Measurements from ENCODE around the gene RCOR1. TPM values are rescaled to one million over a fixed set of nuclear protein-coding genes. Genes with fewer than 3 reads are reported as not detected.

RCOR1 gene
- polyA plus RNA-seq, 1 donor = 24.2 TPM

DNA sequence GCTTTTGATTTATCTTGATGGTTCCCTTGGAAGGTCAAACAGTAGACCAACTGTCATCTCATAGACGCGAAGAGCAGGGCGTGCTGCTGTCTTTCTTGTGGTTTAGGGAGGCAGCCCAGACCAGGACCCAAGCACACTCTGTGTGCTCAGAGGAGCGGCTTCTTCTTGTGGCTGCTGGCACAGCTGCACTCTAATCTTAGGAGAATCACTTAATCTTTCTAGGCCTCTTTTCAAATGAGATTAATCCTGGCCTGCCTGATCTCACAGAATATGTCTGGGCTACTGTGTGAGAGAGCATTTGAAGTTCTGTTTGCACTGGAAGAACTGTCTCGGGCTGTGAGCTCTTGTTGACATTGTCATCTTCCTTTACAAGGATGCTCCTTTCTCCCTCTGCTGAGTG, 124.8 kb downstream of the RCOR1 start:
- WGBS (ENCODE audit: insufficient coverage, low lambda C conversion rate) = no CpG with 5 or more reads among the region's 5 CpGs
- Histone ChIP-seq H3K27me3 (ENCODE audit: control insufficient read depth, insufficient read depth, low read length) (no peaks in the 10 kb centered on the region), H3K4me1 (ENCODE audit: control insufficient read depth, insufficient read depth, low read length) (no peaks in the 10 kb centered on the region), H3K36me3 (ENCODE audit: control insufficient read depth, insufficient read depth, low read length) (peaks cover 29% of the 10 kb centered on the region), H3K4me3 (ENCODE audit: low read length) (no peak overlapping the region), H3K9me3 (ENCODE audit: control insufficient read depth, low read depth, low read length) (no peaks in the 10 kb centered on the region), H3K27ac (ENCODE audit: low read length) (no peak overlapping the region)
- DNase-seq = no peak

DNA sequence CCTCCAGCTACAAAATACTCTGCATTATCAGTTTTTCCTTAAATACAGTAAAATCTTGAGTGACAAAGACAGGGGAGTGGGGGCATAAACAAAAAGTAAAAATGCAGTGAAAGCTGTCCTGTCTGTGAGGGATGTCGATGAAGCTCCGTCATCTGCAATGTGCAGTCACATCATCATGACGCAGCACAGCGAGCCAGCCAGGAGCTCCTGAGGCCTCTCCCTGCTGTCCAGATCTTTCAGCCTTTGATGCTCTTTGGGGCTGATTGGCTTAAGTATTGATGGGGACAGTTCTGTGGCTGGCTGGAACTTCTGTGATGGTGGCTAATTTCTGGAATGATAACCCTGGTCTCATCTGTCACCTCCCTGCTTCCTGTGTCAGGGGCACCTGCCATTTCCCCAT, 130.2 kb downstream of the RCOR1 start:
- no peaks in the 10 kb centered on the region for H3K27me3 ChIP-seq (ENCODE audit: control insufficient read depth, insufficient read depth, low read length)
- no CpG with 5 or more reads among the region's 4 CpGs for WGBS (ENCODE audit: insufficient coverage, low lambda C conversion rate)
- H3K27ac ChIP-seq (ENCODE audit: low read length) = no peak overlapping the region
- H3K9me3 ChIP-seq (ENCODE audit: control insufficient read depth, low read depth, low read length) = no peaks in the 10 kb centered on the region
- peaks cover 65% of the 10 kb centered on the region for H3K36me3 ChIP-seq (ENCODE audit: control insufficient read depth, insufficient read depth, low read length)
- no peak for DNase-seq
- no peaks in the 10 kb centered on the region for H3K4me1 ChIP-seq (ENCODE audit: control insufficient read depth, insufficient read depth, low read length)
- H3K4me3 ChIP-seq (ENCODE audit: low read length) = no peak overlapping the region

DNA sequence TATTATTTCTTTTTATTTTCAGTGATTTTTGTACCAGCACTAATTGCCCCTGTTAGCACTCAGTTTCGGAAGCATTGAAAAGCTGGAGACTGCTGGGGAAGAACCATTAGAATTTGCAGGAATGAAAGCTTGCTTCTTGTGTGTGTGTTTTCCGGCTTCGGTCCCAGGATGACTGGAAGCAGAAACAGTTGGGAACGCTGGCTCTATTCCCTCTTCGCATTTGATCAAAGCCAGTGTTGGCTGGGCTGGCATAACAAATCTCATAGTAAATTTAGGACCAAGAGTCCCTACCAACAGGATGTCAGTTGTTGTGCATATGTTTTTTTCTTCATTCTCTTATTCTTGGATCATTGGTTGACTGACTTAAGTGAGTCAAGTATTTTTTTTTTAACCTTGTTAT, 131.2 kb downstream of the RCOR1 start:
- no peak for DNase-seq
- Histone ChIP-seq H3K27ac (ENCODE audit: low read length) (no peak overlapping the region), H3K4me3 (ENCODE audit: low read length) (no peak overlapping the region), H3K4me1 (ENCODE audit: control insufficient read depth, insufficient read depth, low read length) (no peaks in the 10 kb centered on the region), H3K36me3 (ENCODE audit: control insufficient read depth, insufficient read depth, low read length) (peaks cover 68% of the 10 kb centered on the region), H3K27me3 (ENCODE audit: control insufficient read depth, insufficient read depth, low read length) (no peaks in the 10 kb centered on the region), H3K9me3 (ENCODE audit: control insufficient read depth, low read depth, low read length) (no peaks in the 10 kb centered on the region)
- no CpG with 5 or more reads among the region's 5 CpGs for WGBS (ENCODE audit: insufficient coverage, low lambda C conversion rate)

DNA sequence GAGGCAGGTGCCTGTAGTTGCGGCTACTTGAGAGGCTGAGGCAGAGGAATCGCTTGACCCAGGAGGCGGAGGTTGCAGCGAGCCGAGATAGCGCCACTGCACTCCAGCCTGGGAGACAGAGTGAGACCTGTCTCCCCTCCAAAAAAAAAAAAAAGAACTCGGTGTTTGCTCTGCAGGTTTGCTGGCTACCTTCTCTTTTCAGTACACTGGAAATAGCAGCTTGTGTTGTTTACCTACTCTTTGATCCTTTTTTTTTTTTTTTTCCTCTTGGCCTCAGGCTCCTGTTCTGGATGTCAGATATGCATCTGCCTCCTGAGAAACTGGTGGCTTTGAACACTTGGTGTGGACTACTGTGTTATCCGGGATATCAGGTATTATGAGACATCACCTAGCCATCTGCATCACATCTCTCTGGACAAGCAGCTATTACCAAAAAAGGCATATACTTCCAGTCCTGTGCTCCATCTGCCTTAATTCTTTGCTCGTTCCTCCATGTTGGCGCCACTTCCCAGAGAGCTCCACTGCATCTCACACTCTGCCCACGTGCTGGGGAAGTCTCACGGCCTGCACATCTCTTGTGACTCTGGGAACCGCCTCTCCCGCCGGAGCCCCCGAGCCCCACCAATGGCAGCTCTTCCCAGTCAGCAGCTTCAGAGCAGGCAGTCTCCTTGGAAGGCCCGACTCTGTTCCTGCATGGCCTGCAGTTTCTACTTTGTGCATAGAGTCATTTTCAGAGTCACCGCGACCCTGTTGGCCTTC, 133.9 kb downstream of the RCOR1 start:
- no peaks in the 10 kb centered on the region for H3K4me1 ChIP-seq (ENCODE audit: control insufficient read depth, insufficient read depth, low read length)
- no peak for DNase-seq
- no peak overlapping the region for H3K27ac ChIP-seq (ENCODE audit: low read length)
- WGBS (ENCODE audit: insufficient coverage, low lambda C conversion rate) = no CpG with 5 or more reads among the region's 19 CpGs
- no peaks in the 10 kb centered on the region for H3K27me3 ChIP-seq (ENCODE audit: control insufficient read depth, insufficient read depth, low read length)
- peaks cover 72% of the 10 kb centered on the region for H3K36me3 ChIP-seq (ENCODE audit: control insufficient read depth, insufficient read depth, low read length)
- H3K4me3 ChIP-seq (ENCODE audit: low read length) = no peak overlapping the region
- no peaks in the 10 kb centered on the region for H3K9me3 ChIP-seq (ENCODE audit: control insufficient read depth, low read depth, low read length)

DNA sequence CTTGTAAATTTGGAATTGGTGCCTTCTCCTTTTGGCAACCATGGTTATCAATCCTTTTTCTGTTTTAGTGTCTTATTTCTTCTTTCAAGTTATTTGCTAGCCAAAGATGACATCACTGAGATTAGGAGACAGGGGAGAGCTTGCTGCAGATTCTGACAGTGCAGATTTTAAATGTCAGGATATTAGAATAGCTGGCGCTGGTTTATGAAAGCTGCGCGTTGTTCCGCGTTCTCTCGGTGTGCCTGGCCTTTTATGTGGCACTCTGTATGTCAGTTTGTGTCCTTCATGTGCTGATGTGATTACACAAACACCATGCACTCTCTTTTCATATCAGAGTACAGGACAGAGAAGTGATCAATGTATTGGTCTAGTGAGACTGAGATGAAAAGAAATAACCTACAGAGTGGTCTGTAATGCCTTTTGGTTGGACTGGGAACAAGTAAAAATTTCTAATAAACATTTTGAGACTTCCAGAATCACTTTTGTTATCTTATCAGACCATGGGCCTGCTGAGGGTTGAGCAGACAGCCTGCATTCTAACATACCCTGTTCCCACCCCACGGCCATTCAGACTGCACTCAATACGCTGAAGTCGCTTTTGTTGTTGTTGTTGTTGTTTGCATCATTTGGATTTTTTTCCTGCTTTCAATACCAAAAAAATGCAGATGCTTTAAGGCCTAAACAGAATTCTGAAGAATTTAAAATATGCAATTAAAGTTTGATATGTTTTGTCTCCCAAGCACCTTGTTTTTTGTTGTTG, 135.1 kb downstream of the RCOR1 start:
- Histone ChIP-seq H3K4me1 (ENCODE audit: control insufficient read depth, insufficient read depth, low read length) (no peaks in the 10 kb centered on the region), H3K9me3 (ENCODE audit: control insufficient read depth, low read depth, low read length) (no peaks in the 10 kb centered on the region), H3K27ac (ENCODE audit: low read length) (no peak overlapping the region), H3K27me3 (ENCODE audit: control insufficient read depth, insufficient read depth, low read length) (no peaks in the 10 kb centered on the region), H3K4me3 (ENCODE audit: low read length) (no peak overlapping the region), H3K36me3 (ENCODE audit: control insufficient read depth, insufficient read depth, low read length) (peaks cover 67% of the 10 kb centered on the region)
- WGBS (ENCODE audit: insufficient coverage, low lambda C conversion rate) = 86% methylated on average over 3 of the region's 9 CpGs
- DNase-seq = no peak

DNA sequence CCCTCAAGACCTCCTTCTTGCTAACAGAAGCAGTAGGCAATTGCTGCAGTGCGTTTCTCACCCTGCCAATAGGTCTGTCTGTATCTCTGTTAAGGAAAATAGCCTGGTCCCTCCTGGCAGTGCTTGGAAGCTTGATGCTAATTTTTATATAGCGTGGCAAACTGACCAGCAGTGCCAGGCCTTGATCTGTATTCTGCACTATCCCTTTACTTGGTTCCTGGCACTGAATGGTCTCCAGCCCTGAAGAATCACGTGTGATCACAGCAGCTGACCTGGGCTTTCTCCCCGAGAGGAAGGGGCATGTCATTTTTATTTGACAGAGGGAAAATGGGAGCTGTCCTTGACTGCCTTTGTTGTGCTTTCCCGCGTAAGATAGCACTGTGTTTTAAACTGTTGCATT, 136.1 kb downstream of the RCOR1 start:
- H3K9me3 ChIP-seq (ENCODE audit: control insufficient read depth, low read depth, low read length) = no peaks in the 10 kb centered on the region
- H3K27me3 ChIP-seq (ENCODE audit: control insufficient read depth, insufficient read depth, low read length) = no peaks in the 10 kb centered on the region
- H3K4me1 ChIP-seq (ENCODE audit: control insufficient read depth, insufficient read depth, low read length) = no peaks in the 10 kb centered on the region
- DNase-seq = no peak
- H3K27ac ChIP-seq (ENCODE audit: low read length) = no peak overlapping the region
- peaks cover 64% of the 10 kb centered on the region for H3K36me3 ChIP-seq (ENCODE audit: control insufficient read depth, insufficient read depth, low read length)
- H3K4me3 ChIP-seq (ENCODE audit: low read length) = no peak overlapping the region
- 84% methylated on average over 3 of the region's 6 CpGs for whole genome bisulfite sequencing (ENCODE audit: insufficient coverage, low lambda C conversion rate)

DNA sequence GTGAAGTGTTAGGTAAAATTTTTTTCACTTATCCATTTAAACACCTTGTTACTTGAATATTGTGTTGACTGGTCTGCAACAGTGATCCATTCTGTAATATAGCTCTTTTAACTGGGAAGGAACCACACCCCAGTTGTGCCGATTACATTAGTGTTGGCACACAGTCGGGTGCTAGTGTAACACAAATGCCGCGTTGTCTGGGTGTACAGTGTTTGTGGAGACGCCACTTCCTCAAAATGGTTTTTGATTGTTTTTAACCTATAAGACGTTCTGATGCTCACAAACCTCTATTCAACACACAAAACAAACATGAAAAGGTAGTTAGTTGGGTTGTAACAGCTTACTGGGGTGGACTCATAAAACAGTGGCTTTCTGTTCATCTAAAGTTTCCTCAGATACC, 136.8 kb downstream of the RCOR1 start:
- H3K27me3 ChIP-seq (ENCODE audit: control insufficient read depth, insufficient read depth, low read length) = no peaks in the 10 kb centered on the region
- no peaks in the 10 kb centered on the region for H3K9me3 ChIP-seq (ENCODE audit: control insufficient read depth, low read depth, low read length)
- H3K4me3 ChIP-seq (ENCODE audit: low read length) = no peak overlapping the region
- no peak for DNase-seq
- peaks cover 60% of the 10 kb centered on the region for H3K36me3 ChIP-seq (ENCODE audit: control insufficient read depth, insufficient read depth, low read length)
- no CpG with 5 or more reads among the region's 6 CpGs for whole genome bisulfite sequencing (ENCODE audit: insufficient coverage, low lambda C conversion rate)
- no peaks in the 10 kb centered on the region for H3K4me1 ChIP-seq (ENCODE audit: control insufficient read depth, insufficient read depth, low read length)
- no peak overlapping the region for H3K27ac ChIP-seq (ENCODE audit: low read length)

DNA sequence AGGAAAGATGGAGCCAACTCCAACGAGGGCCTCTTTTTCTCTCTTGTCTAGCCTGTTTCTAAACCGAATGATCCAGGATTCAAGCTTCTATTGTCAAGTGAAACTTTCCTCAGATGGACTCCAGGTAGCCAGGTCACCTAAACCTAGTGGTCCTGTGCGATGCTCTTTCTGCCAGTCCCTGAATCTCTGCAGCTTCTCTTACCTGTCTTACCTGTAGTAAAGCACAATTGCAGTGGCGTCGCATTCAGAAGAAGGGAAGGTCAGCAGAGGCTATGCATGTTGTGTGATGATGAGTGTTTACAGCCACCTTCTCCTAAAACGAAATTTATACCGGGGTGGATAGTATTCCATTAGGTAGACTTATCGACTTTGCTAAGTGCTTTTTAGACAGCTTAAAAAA, 137.4 kb downstream of the RCOR1 start:
- no peak overlapping the region for H3K27ac ChIP-seq (ENCODE audit: low read length)
- H3K4me1 ChIP-seq (ENCODE audit: control insufficient read depth, insufficient read depth, low read length) = no peaks in the 10 kb centered on the region
- peaks cover 60% of the 10 kb centered on the region for H3K36me3 ChIP-seq (ENCODE audit: control insufficient read depth, insufficient read depth, low read length)
- no peak overlapping the region for H3K4me3 ChIP-seq (ENCODE audit: low read length)
- WGBS (ENCODE audit: insufficient coverage, low lambda C conversion rate) = 94% methylated on average over 3 of the region's 8 CpGs
- DNase-seq = no peak
- H3K27me3 ChIP-seq (ENCODE audit: control insufficient read depth, insufficient read depth, low read length) = no peaks in the 10 kb centered on the region
- H3K9me3 ChIP-seq (ENCODE audit: control insufficient read depth, low read depth, low read length) = no peaks in the 10 kb centered on the region

DNA sequence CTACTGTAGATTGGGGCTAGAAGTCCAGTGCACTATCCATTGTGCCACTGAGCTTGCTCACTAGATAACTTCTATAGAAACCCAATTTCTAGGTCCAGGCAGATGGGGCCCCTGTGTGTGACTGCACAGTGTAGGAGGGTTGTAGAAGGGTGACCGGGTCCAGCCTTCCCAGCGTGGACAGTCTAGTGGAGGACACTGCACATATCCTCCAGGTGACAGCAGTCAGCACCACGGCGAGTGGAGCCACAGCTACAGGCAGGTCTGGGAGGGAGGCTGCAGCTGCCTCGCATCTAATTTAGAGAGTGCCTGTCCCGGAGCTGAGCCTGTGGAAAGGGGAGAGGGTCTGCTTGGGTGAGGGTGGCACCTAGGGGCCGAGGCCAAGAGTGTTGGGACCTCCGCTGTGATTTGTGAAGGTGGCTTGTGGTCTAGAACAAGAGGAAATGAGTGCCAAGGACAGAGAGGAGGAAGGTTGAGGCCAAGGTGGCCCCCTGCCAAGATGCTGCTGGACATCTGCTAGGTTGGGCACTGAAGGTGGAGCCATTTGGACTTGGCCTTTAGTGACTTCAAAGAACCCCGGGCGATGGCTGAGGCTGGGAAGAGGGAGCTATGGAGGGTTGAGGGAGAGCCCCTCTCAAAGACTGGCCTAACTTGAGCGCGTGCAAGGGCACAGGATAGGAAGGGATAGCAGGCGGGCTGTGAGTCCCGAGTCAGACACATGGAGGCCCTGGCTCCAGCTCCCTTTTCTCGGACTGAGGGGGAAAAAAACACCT, 138.8 kb downstream of the RCOR1 start:
- no CpG with 5 or more reads among the region's 15 CpGs for WGBS (ENCODE audit: insufficient coverage, low lambda C conversion rate)
- H3K4me1 ChIP-seq (ENCODE audit: control insufficient read depth, insufficient read depth, low read length) = no peaks in the 10 kb centered on the region
- no peak overlapping the region for H3K27ac ChIP-seq (ENCODE audit: low read length)
- H3K9me3 ChIP-seq (ENCODE audit: control insufficient read depth, low read depth, low read length) = no peaks in the 10 kb centered on the region
- H3K4me3 ChIP-seq (ENCODE audit: low read length) = no peak overlapping the region
- no peak for DNase-seq
- no peaks in the 10 kb centered on the region for H3K27me3 ChIP-seq (ENCODE audit: control insufficient read depth, insufficient read depth, low read length)
- H3K36me3 ChIP-seq (ENCODE audit: control insufficient read depth, insufficient read depth, low read length) = peaks cover 49% of the 10 kb centered on the region

Measured in large intestine (tissue), 3 donors.